ENCODE measurements around the gene TRIM59.
A peak's percentile ranks its signal among the peaks of the same experiment; 100 is the strongest.

Gene TRIM59

GRCh38 chr3:160395297-160395696 lies 54.3 kb downstream of the TRIM59 start (continued):
- TF ChIP-seq ZBTB44 (tag by site-specific recombination; IDR thresholded peaks at IDR 0.05) (no peak), KLF10 (tag by site-specific recombination; IDR thresholded peaks at IDR 0.05) (no peak), MYNN (tag by site-specific recombination; IDR thresholded peaks at IDR 0.05; ENCODE audit: borderline replicate concordance) (peak; percentile 54; the same call in 1 of the 2 replicates), ZNF280C (tag by site-specific recombination; IDR thresholded peaks at IDR 0.05) (no peak), PRDM10 (tag by site-specific recombination; IDR thresholded peaks at IDR 0.05) (peak; percentile 89), OSR2 (tag by site-specific recombination; IDR thresholded peaks at IDR 0.05) (no peak), PRDM4 (tag by site-specific recombination; IDR thresholded peaks at IDR 0.05) (peak; percentile 92), PATZ1 (tag by site-specific recombination; IDR thresholded peaks at IDR 0.05) (no peak), ZNF133 (tag by site-specific recombination; IDR thresholded peaks at IDR 0.05) (no peak), ZNF501 (tag by site-specific recombination; IDR thresholded peaks at IDR 0.05) (no peak), PRDM6 (tag by site-specific recombination; IDR thresholded peaks at IDR 0.05) (no peak; the same call in 1 of the 2 replicates), ZBTB26 (tag by site-specific recombination; optimal IDR thresholded peaks at IDR 0.05) (no peak), KLF7 (tag by site-specific recombination; IDR thresholded peaks at IDR 0.05; ENCODE audit: borderline replicate concordance) (no peak), ZNF335 (tag by site-specific recombination; conservative IDR thresholded peaks at IDR 0.05) (peak; percentile 43), ZNF658 (tag by site-specific recombination; IDR thresholded peaks at IDR 0.05) (no peak), ZNF221 (tag by site-specific recombination; IDR thresholded peaks at IDR 0.05; ENCODE audit: borderline replicate concordance) (no peak), ZNF211 (tag by site-specific recombination; IDR thresholded peaks at IDR 0.05; ENCODE audit: low read depth) (no peak)
